ENCODE measurements around the gene GNG14. TPM values are rescaled to one million over a fixed set of nuclear protein-coding genes. Genes with fewer than 3 reads are reported as not detected.
A peak's percentile ranks its signal among the peaks of the same experiment; 100 is the strongest.

Gene GNG14
- total RNA-seq, 1 experiment from 2014 or later: not detected

DNA sequence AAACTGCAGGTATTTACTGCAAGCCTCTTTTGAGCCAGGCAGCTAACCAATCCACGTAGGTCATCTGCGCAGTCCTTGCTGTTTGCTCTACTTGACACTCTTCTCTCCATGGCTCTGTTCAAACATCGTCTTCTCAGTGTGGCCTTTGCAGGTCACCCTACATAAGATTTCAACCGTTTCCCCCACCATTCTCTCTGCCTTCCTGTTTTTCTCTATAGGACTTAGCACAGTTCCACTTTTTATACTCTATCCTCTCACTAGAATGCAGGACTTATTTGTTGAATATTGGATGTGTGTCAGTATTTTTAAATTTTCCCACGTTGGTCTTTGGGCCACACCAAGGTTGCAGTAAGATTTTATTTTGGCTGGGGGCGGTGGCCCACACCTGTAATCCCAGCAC, 10.3 kb downstream of the GNG14 start:
- Mint-ChIP-seq H3K36me3 (ENCODE audit: insufficient read depth in 1 of 3, low read depth in 3 of 3) (peaks cover 21 to 48% (median 40%) of the 10 kb centered on the region in 3 experiments), H3K4me3 (peak overlapping the region; percentile 14 to 89; a peak in 4 of 5 replicates), H3K4me1 (peaks cover 4 to 7% of the 10 kb centered on the region in 2 experiments), H3K27me3 (ENCODE audit: low read depth) (no peaks in the 10 kb centered on the region; the same call in 1 of the 2 replicates), H3K9me3 (no peaks in the 10 kb centered on the region; a peak in 1 of 5 replicates), H3K27ac (peak overlapping the region in 1 of 3 experiments; percentile 64; a peak in 3 of 7 replicates)
- no CpG with 5 or more reads among the region's 6 CpGs for WGBS (ENCODE audit: extremely low coverage, insufficient read length, low lambda C conversion rate)
- Histone ChIP-seq H2AK5ac (ENCODE audit: insufficient read length, low read length) (no peak overlapping the region), H4K5ac (ENCODE audit: insufficient read length, low read depth, low read length) (no peak overlapping the region), H4K20me1 (ENCODE audit: control insufficient read depth, insufficient read depth, insufficient read length) (peaks cover 3% of the 10 kb centered on the region), H4K8ac (replicated peaks; ENCODE audit: insufficient read length, low read depth, low read length) (no peak overlapping the region), H2AFZ (ENCODE audit: low read length) (no peak overlapping the region), H3K18ac (ENCODE audit: insufficient read length, low read depth, low read length) (no peak overlapping the region), H3K27ac (ENCODE audit: insufficient read length, low read depth, low read length) (no peak overlapping the region), H3K14ac (ENCODE audit: insufficient read depth, low read length) (no peak overlapping the region), H3K9ac (ENCODE audit: extremely low read depth, insufficient read length, low read length) (no peak overlapping the region), H2BK20ac (ENCODE audit: low read depth, low read length, poor library complexity, severe bottlenecking) (no peak overlapping the region), H3K9me3 (ENCODE audit: control insufficient read depth, low read depth, low read length) (no peaks in the 10 kb centered on the region), H3K27me3 (ENCODE audit: insufficient read depth, low read length) (no peaks in the 10 kb centered on the region), H3K56ac (ENCODE audit: insufficient read length, low read depth, low read length) (no peak overlapping the region), H3K79me2 (ENCODE audit: insufficient read depth, low read length) (no peaks in the 10 kb centered on the region), H3K23me2 (ENCODE audit: insufficient read length, low read depth, low read length, poor library complexity, severe bottlenecking) (peaks cover 4% of the 10 kb centered on the region), H3K4ac (ENCODE audit: low read depth, low read length) (no peak overlapping the region), H3T11ph (ENCODE audit: low read length) (no peak overlapping the region), H3K23ac (ENCODE audit: insufficient read length, low read depth, low read length) (no peak overlapping the region), H2BK15ac (ENCODE audit: low read depth, low read length) (no peak overlapping the region), H2BK12ac (ENCODE audit: insufficient read length, low read depth, low read length) (no peak overlapping the region), H3K4me1 (ENCODE audit: insufficient read depth, low read length) (0 out of 2 replicates have a peak, but pooled peaks cover 2% of the 10 kb centered on the region), H4K91ac (ENCODE audit: insufficient read length, low read depth, low read length) (no peak overlapping the region), H2BK120ac (ENCODE audit: low read depth, low read length, poor library complexity, severe bottlenecking) (no peak overlapping the region), H3K4me2 (ENCODE audit: insufficient read depth, insufficient read length, low read length) (no peak overlapping the region), H3K79me1 (ENCODE audit: insufficient read depth, low read depth, low read length, poor library complexity, severe bottlenecking) (no peaks in the 10 kb centered on the region), H2BK5ac (ENCODE audit: insufficient read length, low read length) (no peak overlapping the region)
- TF ChIP-seq, protein P1, sequence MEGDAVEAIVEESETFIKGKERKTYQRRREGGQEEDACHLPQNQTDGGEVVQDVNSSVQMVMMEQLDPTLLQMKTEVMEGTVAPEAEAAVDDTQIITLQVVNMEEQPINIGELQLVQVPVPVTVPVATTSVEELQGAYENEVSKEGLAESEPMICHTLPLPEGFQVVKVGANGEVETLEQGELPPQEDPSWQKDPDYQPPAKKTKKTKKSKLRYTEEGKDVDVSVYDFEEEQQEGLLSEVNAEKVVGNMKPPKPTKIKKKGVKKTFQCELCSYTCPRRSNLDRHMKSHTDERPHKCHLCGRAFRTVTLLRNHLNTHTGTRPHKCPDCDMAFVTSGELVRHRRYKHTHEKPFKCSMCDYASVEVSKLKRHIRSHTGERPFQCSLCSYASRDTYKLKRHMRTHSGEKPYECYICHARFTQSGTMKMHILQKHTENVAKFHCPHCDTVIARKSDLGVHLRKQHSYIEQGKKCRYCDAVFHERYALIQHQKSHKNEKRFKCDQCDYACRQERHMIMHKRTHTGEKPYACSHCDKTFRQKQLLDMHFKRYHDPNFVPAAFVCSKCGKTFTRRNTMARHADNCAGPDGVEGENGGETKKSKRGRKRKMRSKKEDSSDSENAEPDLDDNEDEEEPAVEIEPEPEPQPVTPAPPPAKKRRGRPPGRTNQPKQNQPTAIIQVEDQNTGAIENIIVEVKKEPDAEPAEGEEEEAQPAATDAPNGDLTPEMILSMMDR (conservative IDR thresholded peaks at IDR 0.05): no peak
- no peak for DNase-seq
